Nephron progenitor cell (in vitro differentiated cells): ENCODE measurements around the gene KCNMB2.

Source experiments
- DNase-seq: peaks from one replicate; pipeline ENCODE4 v3.0.0; 2021
- H3K27ac Mint-ChIP-seq: 2 replicates; pipeline ENCODE4 v1.8.0; 2021; ENCODE audit warnings: mild to moderate bottlenecking, moderate library complexity, mixed read lengths
- H3K27me3 Mint-ChIP-seq: 2 replicates; pipeline ENCODE4 v1.8.0; 2021; ENCODE audit warnings: mild to moderate bottlenecking, low read depth, mixed read lengths; ENCODE audit not compliant: poor library complexity
- H3K36me3 Mint-ChIP-seq: 2 replicates; pipeline ENCODE4 v1.8.0; 2021; ENCODE audit warnings: low read depth, mixed read lengths
- H3K4me1 Mint-ChIP-seq: 2 replicates; pipeline ENCODE4 v1.8.0; 2021; ENCODE audit warnings: mixed read lengths
- H3K4me3 Mint-ChIP-seq: 2 replicates; pipeline ENCODE4 v1.8.0; 2021; ENCODE audit warnings: mild to moderate bottlenecking, moderate library complexity, mixed read lengths
- H3K9me3 Mint-ChIP-seq: 2 replicates; pipeline ENCODE4 v1.8.0; 2021; ENCODE audit warnings: mild to moderate bottlenecking, moderate library complexity, mixed read lengths
- TF ChIP-seq, protein P1 (sequence below): fragments of 200-600 bp; sonication (generic); IDR thresholded peaks from 2 replicates; pipeline ENCODE4 v1.5.0; 2021; ENCODE audit warnings: antibody characterized with exemption

Gene KCNMB2

DNA sequence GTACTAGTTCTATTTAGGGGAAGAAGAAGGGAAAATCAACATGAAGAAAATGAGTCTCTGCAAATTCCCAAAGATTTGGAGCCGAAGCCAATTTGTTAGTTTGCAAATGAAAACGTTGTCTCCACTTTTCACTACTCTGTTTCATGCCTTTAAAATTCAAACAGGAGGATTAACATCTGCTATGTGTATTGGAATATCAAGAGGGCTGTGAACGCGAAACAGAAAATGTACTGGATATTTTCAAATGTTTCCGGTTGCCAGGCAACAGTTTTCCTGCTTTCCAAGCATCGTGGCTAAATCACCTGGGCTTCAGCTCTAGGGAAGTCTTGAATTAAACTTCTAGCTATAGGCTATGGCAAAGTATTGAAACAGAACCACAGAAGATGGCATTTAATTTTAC is 172.8 kb downstream of the KCNMB2 start:
- H3K36me3 Mint-ChIP-seq, result no peaks in the 10 kb centered on the region
- no peaks in the 10 kb centered on the region for H3K27me3 Mint-ChIP-seq
- H3K4me3 Mint-ChIP-seq, result no peak overlapping the region
- DNase-seq, result no peak
- H3K9me3 Mint-ChIP-seq, result no peaks in the 10 kb centered on the region
- H3K4me1 Mint-ChIP-seq, result peaks cover 33% of the 10 kb centered on the region
- TF ChIP-seq, protein P1, sequence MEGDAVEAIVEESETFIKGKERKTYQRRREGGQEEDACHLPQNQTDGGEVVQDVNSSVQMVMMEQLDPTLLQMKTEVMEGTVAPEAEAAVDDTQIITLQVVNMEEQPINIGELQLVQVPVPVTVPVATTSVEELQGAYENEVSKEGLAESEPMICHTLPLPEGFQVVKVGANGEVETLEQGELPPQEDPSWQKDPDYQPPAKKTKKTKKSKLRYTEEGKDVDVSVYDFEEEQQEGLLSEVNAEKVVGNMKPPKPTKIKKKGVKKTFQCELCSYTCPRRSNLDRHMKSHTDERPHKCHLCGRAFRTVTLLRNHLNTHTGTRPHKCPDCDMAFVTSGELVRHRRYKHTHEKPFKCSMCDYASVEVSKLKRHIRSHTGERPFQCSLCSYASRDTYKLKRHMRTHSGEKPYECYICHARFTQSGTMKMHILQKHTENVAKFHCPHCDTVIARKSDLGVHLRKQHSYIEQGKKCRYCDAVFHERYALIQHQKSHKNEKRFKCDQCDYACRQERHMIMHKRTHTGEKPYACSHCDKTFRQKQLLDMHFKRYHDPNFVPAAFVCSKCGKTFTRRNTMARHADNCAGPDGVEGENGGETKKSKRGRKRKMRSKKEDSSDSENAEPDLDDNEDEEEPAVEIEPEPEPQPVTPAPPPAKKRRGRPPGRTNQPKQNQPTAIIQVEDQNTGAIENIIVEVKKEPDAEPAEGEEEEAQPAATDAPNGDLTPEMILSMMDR, result no peak
- H3K27ac Mint-ChIP-seq, result no peak overlapping the region

DNA sequence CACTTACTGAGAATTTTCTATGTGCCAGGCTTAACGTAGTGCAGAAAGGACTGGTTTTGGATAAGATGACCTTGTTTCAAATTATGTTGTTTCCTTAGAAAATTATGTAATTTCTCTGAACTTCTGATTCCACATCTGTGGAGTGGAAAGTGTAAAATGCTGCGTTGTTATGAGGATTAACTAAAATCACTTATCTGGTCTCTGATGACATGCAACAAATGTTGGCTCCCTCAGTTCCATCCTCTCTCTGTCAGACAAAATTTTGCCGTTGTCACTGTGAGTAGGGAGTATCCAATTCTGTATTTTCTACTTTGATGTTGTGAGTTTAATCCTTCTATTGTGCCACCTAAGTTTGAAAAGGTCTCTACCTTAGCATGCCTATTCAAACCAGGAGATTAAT is 175.5 kb downstream of the KCNMB2 start:
- DNase-seq, result no peak
- H3K4me1 Mint-ChIP-seq, result peaks cover 29% of the 10 kb centered on the region
- TF ChIP-seq, protein P1, result no peak

DNA sequence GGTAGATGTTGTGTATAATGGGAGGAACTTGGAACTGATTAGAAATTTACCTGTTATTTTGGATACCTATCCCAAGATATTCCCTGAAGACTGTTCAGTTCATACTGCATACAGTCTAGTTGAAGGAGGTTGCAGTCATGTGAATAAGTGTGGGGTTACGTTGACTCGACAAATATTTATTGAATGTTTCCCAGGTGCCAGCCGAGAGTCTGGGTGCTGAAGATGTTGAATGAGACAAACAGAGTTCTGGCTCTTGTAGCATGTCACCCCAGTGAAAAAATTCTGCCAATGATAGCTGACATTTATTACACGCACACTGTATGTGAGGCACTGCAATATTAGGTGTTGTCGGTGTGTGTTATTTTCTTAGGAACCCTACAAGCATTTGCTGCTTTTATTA is 176.0 kb downstream of the KCNMB2 start:
- peaks cover 25% of the 10 kb centered on the region for H3K4me1 Mint-ChIP-seq
- H3K4me3 Mint-ChIP-seq, result no peak overlapping the region
- peaks cover 2% of the 10 kb centered on the region for H3K27me3 Mint-ChIP-seq
- H3K9me3 Mint-ChIP-seq, result no peaks in the 10 kb centered on the region
- H3K36me3 Mint-ChIP-seq, result no peaks in the 10 kb centered on the region
- TF ChIP-seq, protein P1, result no peak
- no peak for DNase-seq
- no peak overlapping the region for H3K27ac Mint-ChIP-seq

More for the DNA sequence above, 175.5 kb downstream of the KCNMB2 start:
- H3K9me3 Mint-ChIP-seq, result no peaks in the 10 kb centered on the region
- H3K36me3 Mint-ChIP-seq, result no peaks in the 10 kb centered on the region
- peaks cover 2% of the 10 kb centered on the region for H3K27me3 Mint-ChIP-seq
- H3K4me3 Mint-ChIP-seq, result no peak overlapping the region
- no peak overlapping the region for H3K27ac Mint-ChIP-seq

DNA sequence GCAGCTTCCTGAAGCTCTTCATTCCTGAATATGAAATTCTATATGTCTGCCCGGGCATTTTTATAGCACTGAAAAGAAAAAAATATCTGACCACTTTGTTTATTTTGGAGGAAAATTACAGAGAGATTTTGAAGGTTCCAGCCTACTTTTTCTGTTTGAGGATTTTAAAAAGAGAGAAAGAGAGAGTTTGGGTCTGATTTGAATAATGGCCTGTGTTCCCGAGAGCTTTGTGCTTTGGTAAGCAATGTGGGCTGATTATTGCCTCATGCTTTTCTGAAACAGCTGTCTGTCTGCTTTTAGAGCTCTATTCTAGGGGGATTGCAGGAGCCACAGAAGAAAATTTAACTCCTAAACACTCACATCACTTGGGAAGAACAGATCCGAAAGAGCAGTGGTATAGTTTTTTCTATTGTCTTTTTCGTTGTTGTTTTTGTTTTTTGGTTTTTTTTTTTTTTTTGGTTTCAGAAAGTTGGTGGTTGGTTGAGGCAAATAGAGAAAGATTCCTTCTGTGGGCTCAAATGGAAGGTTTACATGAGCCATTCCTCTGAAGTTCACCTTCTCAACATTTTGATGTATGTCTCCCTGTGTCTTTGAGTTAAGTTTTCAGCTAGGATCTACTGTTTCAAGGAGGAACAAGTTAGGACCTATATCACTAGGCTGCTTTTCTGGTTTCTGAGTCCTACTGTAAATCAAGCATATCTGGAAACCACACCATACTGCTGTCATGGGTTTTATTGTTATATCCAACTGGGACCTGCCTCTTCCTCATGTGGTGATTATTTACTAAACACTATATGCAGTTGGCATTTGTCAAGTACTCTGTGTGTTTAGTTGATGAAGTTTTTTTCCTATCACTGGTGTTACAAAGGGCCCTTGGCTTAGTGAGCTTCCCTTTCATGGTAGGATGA is 178.9 kb downstream of the KCNMB2 start:
- H3K4me3 Mint-ChIP-seq, result no peak overlapping the region
- TF ChIP-seq, protein P1, result no peak
- DNase-seq, result no peak
- H3K27ac Mint-ChIP-seq, result no peak overlapping the region
- peaks cover 20% of the 10 kb centered on the region for H3K4me1 Mint-ChIP-seq
- no peaks in the 10 kb centered on the region for H3K9me3 Mint-ChIP-seq
- peaks cover 2% of the 10 kb centered on the region for H3K27me3 Mint-ChIP-seq
- no peaks in the 10 kb centered on the region for H3K36me3 Mint-ChIP-seq

DNA sequence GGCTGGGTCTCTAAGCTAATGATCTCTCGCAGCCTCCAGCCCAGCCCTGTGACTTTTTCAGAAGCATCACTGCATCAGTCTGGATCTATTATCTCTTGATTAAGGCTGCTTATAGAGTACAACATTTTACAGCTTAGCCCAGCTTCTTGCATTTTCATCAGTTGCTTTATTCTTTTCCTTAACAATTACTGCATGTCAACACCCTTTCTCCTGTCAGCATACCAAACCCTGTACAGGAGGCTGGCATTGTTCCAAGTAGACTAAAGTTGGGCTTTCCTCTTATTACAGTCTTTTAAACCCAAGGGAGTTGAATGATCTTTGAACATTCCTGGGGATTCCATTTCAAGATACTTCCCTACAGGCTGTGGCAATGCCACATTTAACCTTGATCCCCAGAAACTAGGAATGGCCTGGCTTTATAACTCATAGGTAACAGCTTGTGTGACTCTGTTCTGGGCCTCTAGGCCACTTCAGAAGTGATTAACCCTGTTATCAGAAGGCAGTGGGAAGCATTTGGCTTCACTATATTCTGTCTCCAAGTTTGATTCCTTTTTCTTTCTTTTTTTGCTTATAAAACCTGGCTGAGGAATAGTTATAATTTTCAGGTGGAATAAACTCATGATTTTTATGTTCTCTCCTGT is 182.9 kb downstream of the KCNMB2 start:
- DNase-seq, result no peak
- Mint-ChIP-seq H3K4me1 (peaks cover 19% of the 10 kb centered on the region), H3K27me3 (peaks cover 2% of the 10 kb centered on the region), H3K9me3 (peaks cover 11% of the 10 kb centered on the region), H3K4me3 (no peak overlapping the region), H3K36me3 (peaks cover 2% of the 10 kb centered on the region), H3K27ac (no peak overlapping the region)
- TF ChIP-seq, protein P1, result no peak
